Endodermal cell (in vitro differentiated cells): ENCODE data around the gene ABCB11. TPM values are rescaled to one million over a fixed set of nuclear protein-coding genes. Genes with fewer than 3 reads are reported as not detected.

ENCODE experiments used
- DNase-seq: peaks from one replicate; pipeline ENCODE4 v3.0.0-alpha.2; 2017
- H3K27ac ChIP-seq: 2 replicates; pipeline ENCODE4 v1.5.1; 2013; ENCODE audit warnings: mild to moderate bottlenecking, low read depth, low read length, moderate library complexity
- H3K27me3 ChIP-seq: 2 replicates; pipeline ENCODE4 v1.6.1; 2013; ENCODE audit warnings: mild to moderate bottlenecking, low read length, moderate library complexity; ENCODE audit not compliant: insufficient read depth, control insufficient read depth, poor library complexity, severe bottlenecking
- H3K36me3 ChIP-seq: 2 replicates; pipeline ENCODE4 v1.7.0; 2013; ENCODE audit warnings: mild to moderate bottlenecking, low read length, moderate library complexity; ENCODE audit not compliant: control insufficient read depth, insufficient read depth
- H3K4me1 ChIP-seq: one replicate; pipeline ENCODE4 v1.7.0; 2013; ENCODE audit warnings: low read length; ENCODE audit not compliant: control insufficient read depth, insufficient read depth
- H3K4me3 ChIP-seq: 2 replicates; pipeline ENCODE4 v1.5.1; 2013; ENCODE audit warnings: mild to moderate bottlenecking, low read length, moderate library complexity
- H3K9ac ChIP-seq: 2 replicates; pipeline ENCODE4 v1.6.1; 2013; ENCODE audit warnings: mild to moderate bottlenecking, low read length, moderate library complexity; ENCODE audit not compliant: poor library complexity, severe bottlenecking; ENCODE audit errors: extremely low read depth
- H3K9me3 ChIP-seq: 2 replicates; pipeline ENCODE4 v1.6.1; 2013; ENCODE audit warnings: mild to moderate bottlenecking, low read length, moderate library complexity; ENCODE audit not compliant: control insufficient read depth
- H3K27ac Mint-ChIP-seq: 2 replicates; pipeline ENCODE4 v1.8.0; 2020; ENCODE audit warnings: mixed read lengths
- H3K27me3 Mint-ChIP-seq: 2 replicates; pipeline ENCODE4 v1.8.0; 2021; ENCODE audit warnings: mild to moderate bottlenecking, mixed read lengths; ENCODE audit not compliant: insufficient read depth
- H3K36me3 Mint-ChIP-seq: 2 replicates; pipeline ENCODE4 v1.8.0; 2020; ENCODE audit warnings: low read depth, mixed read lengths
- H3K4me1 Mint-ChIP-seq: 2 replicates; pipeline ENCODE4 v1.8.0; 2020; ENCODE audit warnings: mixed read lengths
- H3K4me3 Mint-ChIP-seq: 2 replicates; pipeline ENCODE4 v1.8.0; 2020; ENCODE audit warnings: mild to moderate bottlenecking, moderate library complexity, mixed read lengths
- H3K9me3 Mint-ChIP-seq: 2 replicates; pipeline ENCODE4 v1.8.0; 2020; ENCODE audit warnings: mild to moderate bottlenecking, mixed read lengths
- CTCF ChIP-seq: fragments of 200-600 bp; sonication (generic); conservative IDR thresholded peaks from 2 replicates; pipeline ENCODE4 v1.5.0; 2021; ENCODE audit warnings: antibody characterized with exemption, mild to moderate bottlenecking
- WGBS, 2 experiments: methylation state at CpG; one replicate each; pipeline versions ENCODE4 v1.1.5 to v1.1.7; 2013; ENCODE audit warnings: missing lambda C conversion rate in 2 of 2, mixed read lengths in 1 of 2; ENCODE audit not compliant: insufficient coverage in 1 of 2, insufficient read length in 1 of 2; 5-methylcytosine and 5-hydroxymethylcytosine counted together
- total RNA-seq, 2 donors: library from RNA; stranded (reverse); fragmentation: NEBNext Ultra II Directional in 1 of 2; extraction: Animal tissue kit (Norgen Biotek cat#: 25700) in 1 of 2; gene quantifications; 2 replicates in 1 of 2; 3 replicates in 1 of 2; pipeline ENCODE4 v1.2.1, GENCODE V29; 2021

ABCB11 gene
- total RNA-seq, 2 donors from 2014 or later, result 0.04 TPM

- Mint-ChIP-seq H3K9me3 (peaks cover 2% of the 10 kb centered on the region), H3K36me3 (no peaks in the 10 kb centered on the region), H3K4me1 (peaks cover 28% of the 10 kb centered on the region), H3K27ac (no peak overlapping the region), H3K27me3 (no peaks in the 10 kb centered on the region), H3K4me3 (no peak overlapping the region)
- Histone ChIP-seq H3K36me3 (no peaks in the 10 kb centered on the region), H3K4me1 (peaks cover 6% of the 10 kb centered on the region), H3K27me3 (no peaks in the 10 kb centered on the region), H3K9ac (no peak overlapping the region), H3K4me3 (no peak overlapping the region), H3K27ac (no peak overlapping the region), H3K9me3 (no peaks in the 10 kb centered on the region)
- no peak for TF ChIP-seq CTCF
- 0 to 63% methylated on average over 1 to 5 of the region's 5 CpGs for WGBS, 2 experiments
- no peak for DNase-seq
These were observed 1.8 kb downstream of the ABCB11 start for GRCh38 chr2:169029341-169029740.

GRCh38 chr2:169027234-169027633 lies 3.9 kb downstream of the ABCB11 start:
- Histone ChIP-seq H3K27me3 (no peaks in the 10 kb centered on the region), H3K9me3 (no peaks in the 10 kb centered on the region), H3K4me3 (no peak overlapping the region), H3K4me1 (peaks cover 6% of the 10 kb centered on the region), H3K36me3 (no peaks in the 10 kb centered on the region), H3K27ac (no peak overlapping the region), H3K9ac (no peak overlapping the region)
- Mint-ChIP-seq H3K36me3 (no peaks in the 10 kb centered on the region), H3K27ac (no peak overlapping the region), H3K4me1 (peaks cover 23% of the 10 kb centered on the region), H3K27me3 (no peaks in the 10 kb centered on the region), H3K4me3 (no peak overlapping the region), H3K9me3 (peaks cover 2% of the 10 kb centered on the region)
- no peak for TF ChIP-seq CTCF
- 87 to 100% methylated on average over 1 to 3 of the region's 3 CpGs for WGBS, 2 experiments
- DNase-seq, result no peak

- no peaks in the 10 kb centered on the region for H3K36me3 Mint-ChIP-seq
- no peak overlapping the region for H3K9ac ChIP-seq
- H3K4me3 ChIP-seq, result no peak overlapping the region
- H3K36me3 ChIP-seq, result no peaks in the 10 kb centered on the region
- H3K27me3 Mint-ChIP-seq, result no peaks in the 10 kb centered on the region
- no peak overlapping the region for H3K27ac ChIP-seq
- H3K27ac Mint-ChIP-seq, result no peak overlapping the region
- no peak overlapping the region for H3K4me3 Mint-ChIP-seq
- peaks cover 2% of the 10 kb centered on the region for H3K9me3 Mint-ChIP-seq
- WGBS, 2 experiments, result 68 to 90% methylated on average over 1 of the region's 1 CpG
- H3K27me3 ChIP-seq, result no peaks in the 10 kb centered on the region
- DNase-seq, result no peak
- H3K4me1 Mint-ChIP-seq, result peaks cover 16% of the 10 kb centered on the region
- TF ChIP-seq CTCF, result no peak
- H3K4me1 ChIP-seq, result peaks cover 6% of the 10 kb centered on the region
- no peaks in the 10 kb centered on the region for H3K9me3 ChIP-seq
These were observed 5.1 kb downstream of the ABCB11 start for GRCh38 chr2:169026056-169026455.
